HAP-1 (cell line): ENCODE results near the gene ATG9A.
A peak's percentile ranks its signal among the peaks of the same experiment; 100 is the strongest.
"Not testable (repeated sequence)": the region's sequence is repeated elsewhere in the genome, so short reads cannot be mapped to it uniquely, and the experiment has no call there.

Experiments
- DNase-seq, 2 experiments: peaks; one replicate each; pipeline ENCODE4 v3.0.0-alpha.2; 2016 to 2020; ENCODE audit warnings: low spot score in 2 of 2
- H3K27me3 ChIP-seq: fragments of 250-450 bp; sonication (Bioruptor Pico); 2 replicates; pipeline ENCODE4 v1.5.1; 2020; ENCODE audit warnings: low read depth, mild to moderate bottlenecking, moderate library complexity
- H3K36me3 ChIP-seq: fragments of 250-450 bp; sonication (Bioruptor Pico); replicated peaks from 2 replicates; pipeline ENCODE4 v1.5.1; 2020; ENCODE audit warnings: mild to moderate bottlenecking
- H3K4me1 ChIP-seq: fragments of 250-450 bp; sonication (Bioruptor Pico); 2 replicates; pipeline ENCODE4 v1.5.1; 2020; ENCODE audit warnings: mild to moderate bottlenecking
- H3K4me3 ChIP-seq: fragments of 250-450 bp; sonication (Bioruptor Pico); 2 replicates; pipeline ENCODE4 v1.5.1; 2020; ENCODE audit warnings: mild to moderate bottlenecking, moderate library complexity
- H3K9me3 ChIP-seq: fragments of 250-450 bp; sonication (Bioruptor Pico); 2 replicates; pipeline ENCODE4 v1.5.1; 2020; ENCODE audit warnings: mild to moderate bottlenecking, moderate library complexity
- in situ Hi-C: fragments of 300-500 bp; cut with MboI; formaldehyde crosslinking; loops from 3 replicates; pipeline ENCODE4 v1.14.3; 2020; ENCODE audit warnings: low sequenced_read_pairs, inconsistent platforms, mixed read lengths

ATG9A gene

GRCh38 chr2:219200502-219201326 is 28.7 kb downstream of the ATG9A start:
- H3K9me3 ChIP-seq, H3K4me1 ChIP-seq, H3K27me3 ChIP-seq, H3K4me3 ChIP-seq, H3K36me3 ChIP-seq, in situ Hi-C loops: not testable (repeated sequence)
- DNase-seq = peak in 1 of 2 experiments; percentile 14

GRCh38 chr2:219199470-219200211 is 29.8 kb downstream of the ATG9A start:
- Histone ChIP-seq H3K4me1 (no peaks in the 10 kb centered on the region), H3K9me3 (0 out of 2 replicates have a peak, but pooled peaks cover 2% of the 10 kb centered on the region), H3K4me3 (no peak overlapping the region), H3K36me3 (no peaks in the 10 kb centered on the region), H3K27me3 (no peaks in the 10 kb centered on the region)
- DNase-seq = no peak
- in situ Hi-C loops = no loop called here

GRCh38 chr2:219198974-219199373 is 30.5 kb downstream of the ATG9A start:
- Histone ChIP-seq H3K27me3 (no peaks in the 10 kb centered on the region), H3K36me3 (no peaks in the 10 kb centered on the region), H3K4me1 (no peaks in the 10 kb centered on the region), H3K4me3 (no peak overlapping the region), H3K9me3 (no peaks in the 10 kb centered on the region)
- no peak for DNase-seq
- in situ Hi-C loops = no loop called here

GRCh38 chr2:219197388-219197787 is 32.0 kb downstream of the ATG9A start:
- DNase-seq = no peak
- no peaks in the 10 kb centered on the region for H3K27me3 ChIP-seq
- no peaks in the 10 kb centered on the region for H3K9me3 ChIP-seq
- H3K4me3 ChIP-seq = no peak overlapping the region
- in situ Hi-C loops = no loop called here
- H3K36me3 ChIP-seq = no peaks in the 10 kb centered on the region
- H3K4me1 ChIP-seq = no peaks in the 10 kb centered on the region

- Histone ChIP-seq H3K27me3 (no peaks in the 10 kb centered on the region), H3K9me3 (no peaks in the 10 kb centered on the region)
- in situ Hi-C loops = no loop called here
Observed at GRCh38 chr2:219186754-219187456, 42.5 kb downstream of the ATG9A start.

GRCh38 chr2:219184121-219184520 is 45.3 kb downstream of the ATG9A start:
- peaks cover 35% of the 10 kb centered on the region for H3K36me3 ChIP-seq
- no peaks in the 10 kb centered on the region for H3K9me3 ChIP-seq
- H3K4me3 ChIP-seq = no peak overlapping the region
- no peaks in the 10 kb centered on the region for H3K27me3 ChIP-seq
- no peak for DNase-seq
- H3K4me1 ChIP-seq = no peaks in the 10 kb centered on the region
- in situ Hi-C loops = no loop called here

More at GRCh38 chr2:219186754-219187456, 42.5 kb downstream of the ATG9A start:
- H3K4me3 ChIP-seq = no peak overlapping the region
- no peak for DNase-seq
- peaks cover 20% of the 10 kb centered on the region for H3K36me3 ChIP-seq
- no peaks in the 10 kb centered on the region for H3K4me1 ChIP-seq

- Histone ChIP-seq H3K27me3 (no peaks in the 10 kb centered on the region), H3K4me3 (no peak overlapping the region), H3K9me3 (no peaks in the 10 kb centered on the region), H3K4me1 (no peaks in the 10 kb centered on the region), H3K36me3 (peaks cover 35% of the 10 kb centered on the region)
- DNase-seq = no peak
- in situ Hi-C loops = no loop called here
Observed at GRCh38 chr2:219183151-219183772, 46.2 kb downstream of the ATG9A start.

- Histone ChIP-seq H3K4me3 (no peak overlapping the region), H3K4me1 (no peaks in the 10 kb centered on the region), H3K27me3 (no peaks in the 10 kb centered on the region), H3K36me3 (peaks cover 35% of the 10 kb centered on the region), H3K9me3 (no peaks in the 10 kb centered on the region)
- in situ Hi-C loops = no loop called here
- DNase-seq = no peak
Observed at GRCh38 chr2:219182331-219183150, 46.9 kb downstream of the ATG9A start.

- no peak overlapping the region for H3K4me3 ChIP-seq
- no peaks in the 10 kb centered on the region for H3K4me1 ChIP-seq
- H3K9me3 ChIP-seq = no peaks in the 10 kb centered on the region
- H3K27me3 ChIP-seq = no peaks in the 10 kb centered on the region
- in situ Hi-C loops = no loop called here
- no peak for DNase-seq
- peaks cover 35% of the 10 kb centered on the region for H3K36me3 ChIP-seq
Observed at GRCh38 chr2:219181531-219181930, 47.9 kb downstream of the ATG9A start.

- no peaks in the 10 kb centered on the region for H3K27me3 ChIP-seq
- in situ Hi-C loops = no loop called here
- DNase-seq = peak in 1 of 2 experiments; percentile 0
- H3K4me1 ChIP-seq = no peaks in the 10 kb centered on the region
- H3K4me3 ChIP-seq = no peak overlapping the region
- peaks cover 35% of the 10 kb centered on the region for H3K36me3 ChIP-seq
- no peaks in the 10 kb centered on the region for H3K9me3 ChIP-seq
Observed at GRCh38 chr2:219180961-219181360, 48.5 kb downstream of the ATG9A start.

GRCh38 chr2:219179601-219180465 is 49.6 kb downstream of the ATG9A start:
- Histone ChIP-seq H3K36me3 (peaks cover 35% of the 10 kb centered on the region), H3K9me3 (no peaks in the 10 kb centered on the region), H3K27me3 (no peaks in the 10 kb centered on the region), H3K4me1 (peaks cover 3% of the 10 kb centered on the region; the same call in 1 of the 2 replicates), H3K4me3 (no peak overlapping the region)
- in situ Hi-C loops = no loop called here
- no peak for DNase-seq
